HG03378 (cell line): Measurements from ENCODE around the gene REC8.
"Not testable (repeated sequence)": the region's sequence is repeated elsewhere in the genome, so short reads cannot be mapped to it uniquely, and the experiment has no call there.

ENCODE experiments used
- ATAC-seq: cut with Tn5 transposase; IDR thresholded peaks from one replicate; pipeline ENCODE4 v1.9.1; 2021; ENCODE audit warnings: mild to moderate bottlenecking, moderate library complexity; ENCODE audit not compliant: unreplicated experiment

The REC8 gene

DNA sequence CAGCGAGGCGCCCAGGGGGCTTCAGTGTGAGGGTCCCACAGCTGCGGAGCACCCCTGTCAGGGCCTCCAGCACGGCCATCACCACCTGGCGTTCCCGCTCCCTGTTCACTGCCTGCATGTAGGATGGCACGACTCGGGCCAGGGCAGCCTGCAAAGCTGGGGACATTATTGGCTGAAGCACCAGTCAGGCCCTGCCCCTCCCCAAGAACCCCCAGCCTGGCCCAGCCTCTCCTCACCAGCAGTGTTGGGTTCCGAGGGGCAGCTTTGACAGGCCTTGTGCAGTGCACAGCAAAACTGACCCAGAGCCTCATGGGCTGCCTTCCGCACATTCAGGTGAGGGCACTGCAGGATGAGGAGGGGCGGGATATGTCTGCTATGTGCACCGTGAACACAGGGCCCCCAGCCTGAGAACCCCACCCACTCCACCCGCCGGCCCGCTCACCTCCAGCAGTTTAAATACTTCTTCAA lies 11.2 kb downstream of the REC8 start:
- ATAC-seq = no peak

DNA sequence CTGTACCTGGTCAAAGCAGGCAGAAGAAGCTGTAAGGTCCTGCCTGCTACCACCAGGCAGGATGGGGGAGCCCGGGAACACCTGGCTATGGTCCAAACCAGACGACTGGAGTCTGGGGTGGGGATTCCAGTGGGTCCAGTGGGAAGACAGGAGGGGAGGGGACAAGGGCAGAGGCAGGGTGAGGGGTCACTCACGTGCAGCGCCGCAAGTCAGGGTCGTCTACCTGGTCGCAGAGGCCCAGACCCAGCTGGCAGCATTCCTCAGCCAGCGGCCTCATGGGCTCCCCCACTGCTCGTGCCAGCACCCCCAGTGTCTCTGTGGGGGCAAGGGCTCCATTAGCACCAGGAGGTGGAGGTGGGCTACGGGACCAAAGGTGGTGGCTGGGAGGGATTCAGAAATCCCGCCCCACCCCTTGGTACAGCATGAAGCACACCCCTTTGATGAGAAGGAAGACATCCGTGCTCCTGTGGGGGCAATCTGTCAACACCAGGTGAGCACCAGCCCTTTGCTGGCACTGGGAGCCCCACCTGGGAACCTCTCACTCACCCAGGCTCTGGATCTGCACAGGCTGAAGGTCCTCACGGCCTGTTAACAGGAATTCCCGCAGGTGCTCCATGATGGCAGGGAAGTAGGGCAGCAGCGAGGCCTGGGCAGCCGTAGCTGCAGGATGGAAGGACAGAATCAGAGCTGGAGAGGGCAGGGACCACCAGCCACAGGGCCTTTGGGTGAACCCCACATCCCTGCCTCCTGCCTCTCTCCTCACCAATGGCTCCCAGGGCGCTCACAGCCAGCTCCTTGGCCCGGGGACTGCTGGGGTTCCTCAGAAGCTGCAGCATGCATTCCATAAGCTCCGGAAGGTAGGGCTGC lies 12.5 kb downstream of the REC8 start:
- no peak for ATAC-seq

DNA sequence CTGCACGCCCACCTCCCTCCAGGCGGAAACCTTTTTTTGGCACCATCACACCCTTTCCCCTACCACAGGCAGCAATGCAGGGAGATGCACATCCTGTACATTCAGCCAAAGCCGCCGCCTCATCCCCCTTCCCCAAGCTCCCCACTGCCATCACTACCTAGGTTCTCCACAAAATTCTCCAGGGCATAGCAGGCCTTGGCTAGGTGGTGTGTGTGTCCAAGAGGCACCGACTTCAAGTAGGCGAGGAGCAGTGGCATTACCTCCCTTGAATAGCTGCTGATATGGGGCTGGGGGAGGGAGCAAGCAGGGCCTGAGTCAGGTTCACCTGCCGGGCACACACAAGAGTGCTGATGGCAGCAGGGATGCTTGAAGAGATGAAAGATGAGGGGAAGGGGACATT lies 13.1 kb downstream of the REC8 start:
- no peak for ATAC-seq

DNA sequence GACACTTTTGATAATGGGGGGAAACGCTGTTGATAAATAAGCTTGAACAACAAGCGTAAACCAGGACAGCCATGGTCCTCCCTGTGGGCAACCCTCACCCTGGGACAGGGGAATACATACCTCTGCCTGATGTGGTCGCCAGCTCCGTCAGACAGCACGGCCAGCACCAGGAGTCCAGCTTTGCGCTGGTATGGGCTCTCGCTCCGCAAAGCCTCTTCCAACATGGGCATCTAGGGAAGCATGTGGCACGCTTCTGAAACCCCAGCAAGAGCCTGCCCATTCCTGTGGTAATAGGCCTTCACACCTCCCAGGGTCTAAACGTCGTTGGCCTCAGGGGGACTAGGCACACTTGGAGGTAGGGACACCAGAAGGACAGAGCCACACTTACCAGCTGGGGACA lies 13.9 kb downstream of the REC8 start:
- no peak for ATAC-seq

DNA sequence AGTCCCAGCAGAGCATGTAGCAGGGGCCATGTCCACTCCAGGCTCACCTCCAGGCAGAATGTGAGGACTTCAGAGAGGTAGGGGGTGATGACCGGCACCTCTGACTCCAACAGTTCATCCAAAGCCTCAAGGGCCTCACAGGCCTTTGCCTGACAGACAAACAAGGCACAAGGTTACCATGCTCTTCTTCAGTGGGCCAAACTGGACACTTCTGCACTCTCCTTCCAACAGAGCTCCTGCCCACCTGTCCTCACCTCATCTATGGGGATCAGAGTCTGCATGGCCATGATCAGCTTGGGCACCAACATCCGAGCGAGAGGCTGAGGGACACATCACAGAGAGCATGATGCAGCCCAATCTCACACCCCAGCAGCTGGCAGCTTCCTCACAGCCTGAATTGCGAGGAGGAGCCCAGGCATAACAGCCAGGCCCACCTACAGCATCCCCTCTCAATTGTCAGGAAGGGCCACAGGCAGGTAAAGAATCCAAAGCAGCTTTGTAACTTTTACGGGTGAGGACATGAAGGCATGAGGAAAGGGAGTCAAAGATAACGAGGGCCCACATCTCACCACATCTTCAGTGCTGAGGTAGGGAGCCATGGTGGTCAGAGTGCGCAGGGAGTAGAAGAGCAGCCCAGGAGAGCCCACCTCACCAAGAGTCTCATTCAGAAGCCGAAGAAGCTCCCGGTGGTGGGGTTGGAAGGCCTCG lies 15.1 kb downstream of the REC8 start:
- no peak for ATAC-seq

DNA sequence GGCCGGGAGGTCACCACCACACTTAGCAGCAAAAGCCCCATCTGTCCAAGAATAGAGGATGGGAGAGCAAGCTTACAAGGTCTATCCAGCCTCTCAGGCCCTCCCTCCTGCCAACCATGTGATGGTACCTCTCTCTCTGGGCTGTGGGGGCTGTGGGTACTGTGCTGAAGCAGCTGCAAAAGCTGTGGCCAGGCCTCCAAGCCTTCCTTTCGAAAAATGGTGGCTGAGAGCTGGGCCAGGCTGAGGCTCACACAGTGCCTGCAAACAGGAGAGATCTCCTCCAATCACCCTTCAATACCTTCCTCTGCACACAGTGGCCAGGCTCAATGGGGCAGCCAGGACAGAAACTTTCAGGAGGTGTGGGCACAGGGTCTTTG lies 15.6 kb downstream of the REC8 start:
- no peak for ATAC-seq

DNA sequence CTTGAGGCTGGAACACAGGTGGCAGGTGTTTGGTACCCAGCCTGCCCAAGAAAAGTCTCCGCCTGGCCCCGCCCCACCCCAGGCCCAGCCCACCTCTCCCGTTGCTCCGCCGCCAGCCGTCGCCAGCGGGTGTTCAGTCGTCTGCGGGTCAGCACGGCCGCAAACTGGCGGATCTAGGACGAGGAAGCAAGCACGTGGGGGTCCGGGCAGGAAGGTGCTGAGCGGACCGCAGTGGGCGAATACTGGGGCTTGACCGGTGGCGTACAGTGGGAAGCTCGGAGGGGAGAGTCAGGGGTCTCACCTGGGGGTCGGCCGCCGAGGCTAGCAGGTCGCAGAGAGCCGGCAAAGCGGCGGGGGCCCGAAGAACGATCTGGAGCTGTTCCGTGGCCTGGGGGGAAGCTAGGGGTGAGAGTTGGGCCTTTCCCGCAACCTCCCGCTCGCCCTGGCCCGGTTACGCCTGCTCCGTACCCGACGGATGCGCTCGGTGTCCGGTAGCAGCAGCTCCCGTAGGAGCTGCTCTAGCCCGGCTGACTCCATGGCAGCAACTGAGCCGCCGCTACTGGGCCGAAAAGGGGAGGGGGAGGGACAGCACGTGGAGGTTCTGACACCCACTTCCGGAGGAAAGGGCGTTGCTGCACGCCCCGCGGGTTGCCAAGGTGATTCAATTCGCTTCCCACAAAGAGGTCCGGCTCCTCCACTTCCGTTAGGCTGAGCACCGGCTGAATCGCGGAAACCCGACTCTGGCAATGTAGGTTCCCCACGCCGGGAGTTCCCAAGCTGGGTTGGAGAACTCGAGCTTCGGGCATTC lies 16.6 kb downstream of the REC8 start, which contains the start of gene IPO4:
Gene IPO4 (minus strand): TSS at position 566 of the 808 bp plus-strand sequence. CDS start 29 bp downstream, at position 537.
- peak; percentile 82 for ATAC-seq

DNA sequence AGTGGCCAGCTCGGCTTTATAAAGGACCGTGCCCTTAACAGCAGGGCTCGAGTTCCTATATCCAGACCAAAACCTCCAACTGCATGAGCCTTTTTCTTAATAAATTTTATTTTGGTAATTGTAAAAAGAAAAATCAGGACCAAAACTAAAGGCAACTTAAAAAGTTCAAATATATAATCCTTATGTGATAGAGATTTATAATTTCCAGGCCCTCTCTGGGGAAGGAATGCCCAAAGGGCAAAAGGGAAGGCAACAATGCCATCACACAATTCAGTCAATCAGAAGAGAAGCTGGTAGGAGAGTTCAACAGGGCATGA lies 17.1 kb downstream of the REC8 start:
- no peak for ATAC-seq

DNA sequence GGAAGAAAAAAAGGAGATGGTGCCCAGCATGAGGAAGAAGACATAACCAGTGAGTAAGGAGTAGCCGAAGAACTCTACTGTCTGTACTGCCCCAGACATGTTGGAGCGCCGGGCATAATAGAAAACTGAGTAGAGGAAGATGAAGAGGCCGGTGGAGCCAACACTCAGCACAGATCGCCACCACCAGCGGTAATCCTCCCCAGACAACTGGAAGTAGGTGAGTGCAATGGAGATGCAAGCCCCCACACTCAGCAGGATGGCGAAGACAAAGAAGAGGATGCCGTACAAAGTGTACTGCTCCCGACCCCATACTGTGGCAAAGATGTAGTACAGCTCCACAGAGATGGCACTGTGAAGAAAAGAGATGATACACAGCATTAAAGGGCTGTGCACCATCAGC lies 17.6 kb downstream of the REC8 start:
- ATAC-seq = no peak

DNA sequence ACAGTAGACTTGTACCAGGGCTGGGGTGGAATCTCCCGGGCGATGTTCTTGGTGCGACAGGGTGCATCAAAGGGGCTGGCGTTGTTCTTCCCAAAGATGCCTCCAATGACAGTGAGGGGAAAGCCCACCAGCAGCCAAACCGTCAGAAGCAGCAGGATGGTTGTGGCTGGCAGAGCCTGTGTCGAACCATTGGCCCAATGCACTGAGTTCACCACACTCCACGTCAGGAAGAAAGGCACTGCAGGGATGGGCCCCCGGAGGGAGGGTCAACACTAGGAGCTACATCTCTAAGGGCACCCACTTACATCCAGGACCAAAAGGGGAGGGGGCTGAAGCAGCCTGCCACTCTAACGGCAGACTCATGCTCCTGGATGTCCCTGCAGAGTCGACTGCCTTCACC lies 18.5 kb downstream of the REC8 start:
- ATAC-seq = no peak

DNA sequence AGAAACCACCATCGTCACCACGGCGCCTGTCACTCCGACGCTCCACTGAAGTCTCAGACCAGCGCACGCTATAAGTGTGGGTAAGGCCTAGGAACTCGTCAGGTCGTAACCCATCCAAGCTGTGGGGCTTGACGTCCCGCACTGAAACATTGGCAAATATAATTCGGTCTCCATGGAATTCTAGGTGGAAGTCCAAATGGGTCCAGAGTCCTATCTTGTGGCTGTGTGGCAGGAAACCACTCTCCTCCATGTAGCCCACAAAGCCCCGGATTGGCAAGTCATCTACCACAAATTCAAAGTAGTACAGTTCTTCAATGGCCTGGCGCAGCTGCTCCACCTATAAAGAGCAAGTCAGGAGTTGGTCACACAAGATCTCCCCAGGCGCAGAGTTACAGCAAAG lies 21.1 kb downstream of the REC8 start:
- ATAC-seq = no peak

DNA sequence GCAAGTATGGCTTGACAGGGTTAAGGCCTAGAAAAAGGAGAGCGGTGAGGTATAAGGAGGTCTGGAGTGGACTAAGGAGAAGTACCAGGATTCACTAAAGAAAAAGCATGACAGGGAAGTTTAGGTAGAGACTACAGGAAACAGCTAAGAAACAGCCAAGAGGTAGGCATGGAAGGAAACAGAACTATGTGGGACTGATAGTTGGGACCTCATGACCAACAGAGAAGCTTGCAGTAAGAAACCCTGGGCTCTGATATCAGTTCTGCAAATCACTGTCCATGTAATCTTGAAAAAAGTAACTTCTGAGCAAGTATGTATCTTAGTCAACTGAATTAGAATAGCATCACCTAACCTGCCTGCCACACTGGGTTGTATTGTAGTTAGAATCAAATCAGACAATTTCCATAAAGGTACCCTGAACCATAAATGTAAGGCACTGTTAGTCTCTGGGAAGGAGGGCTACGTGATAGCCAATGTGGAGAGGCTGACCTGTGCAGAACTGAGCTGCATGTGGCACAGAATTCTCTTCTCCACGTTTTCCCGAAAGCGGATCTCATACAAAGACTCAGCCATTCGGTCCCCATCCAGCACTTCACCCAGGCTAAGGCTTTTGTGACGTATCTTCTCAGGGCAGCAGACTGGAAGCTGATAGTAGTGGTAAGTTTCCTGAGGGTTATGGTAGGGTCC lies 22.4 kb downstream of the REC8 start:
- ATAC-seq = no peak

DNA sequence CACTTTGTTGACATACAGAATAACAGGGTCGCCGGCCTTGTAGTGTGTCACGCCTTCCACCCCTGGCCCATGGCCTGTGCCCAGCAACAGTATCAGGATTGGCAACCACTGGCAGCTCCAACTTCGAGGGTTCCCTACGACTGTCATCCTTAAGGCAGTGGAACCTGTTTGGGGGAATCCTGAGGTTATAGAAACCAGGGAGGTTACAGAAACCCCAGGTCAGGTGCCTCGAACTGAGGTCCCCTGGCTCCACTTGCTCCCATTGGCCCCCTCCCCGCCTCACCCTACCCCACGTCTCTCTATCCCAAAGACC lies 22.9 kb downstream of the REC8 start:
- ATAC-seq = no peak

DNA sequence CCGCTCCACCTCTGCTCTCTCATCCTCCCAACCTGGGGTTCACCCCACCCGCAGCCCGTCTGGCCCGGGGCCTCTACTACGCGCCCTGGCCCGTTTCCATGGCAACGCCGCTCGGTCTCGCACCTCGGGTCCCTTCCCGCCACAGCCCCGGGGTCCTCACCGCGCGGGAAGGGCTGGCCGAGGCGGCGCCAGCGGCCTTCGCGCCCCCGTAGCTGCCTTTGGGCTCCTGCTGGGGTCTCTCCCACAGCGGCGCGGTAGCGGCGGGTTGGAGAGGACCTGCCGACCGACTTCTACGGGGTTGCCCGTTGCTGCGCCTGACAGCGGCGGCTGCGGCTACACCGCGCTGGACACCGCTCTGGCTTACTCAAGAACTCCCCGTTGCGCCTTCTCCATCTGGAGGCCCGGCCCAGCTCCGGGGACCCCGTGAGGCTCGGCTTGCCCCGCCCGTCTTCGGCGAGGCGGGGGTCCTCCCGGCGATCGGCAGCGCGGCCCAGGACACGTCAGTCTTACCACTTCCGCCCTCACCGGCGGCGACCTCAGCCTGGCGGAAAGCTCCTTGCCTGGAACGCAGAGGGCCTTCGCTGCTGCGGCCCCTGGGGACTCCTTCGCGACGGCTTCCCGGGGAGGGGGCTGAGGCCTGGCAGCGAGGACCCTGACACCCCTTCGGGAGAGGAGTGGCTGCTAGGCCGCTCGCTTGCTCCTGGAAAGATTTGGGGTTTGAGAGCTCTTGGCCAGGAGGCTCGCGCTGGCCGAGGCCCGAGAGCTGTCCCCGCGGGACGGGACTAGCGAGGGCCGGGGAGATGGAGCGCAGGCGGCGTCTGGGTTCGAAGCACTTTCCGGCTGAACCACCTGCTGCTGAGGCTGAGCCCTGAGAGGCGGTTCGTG lies 23.5 kb downstream of the REC8 start, which contains the start of gene TM9SF1:
Gene TM9SF1 (minus strand): TSS at position 256 of the 885 bp plus-strand sequence. CDS start 422 bp downstream, outside the sequence.
- ATAC-seq = peak; percentile 80

DNA sequence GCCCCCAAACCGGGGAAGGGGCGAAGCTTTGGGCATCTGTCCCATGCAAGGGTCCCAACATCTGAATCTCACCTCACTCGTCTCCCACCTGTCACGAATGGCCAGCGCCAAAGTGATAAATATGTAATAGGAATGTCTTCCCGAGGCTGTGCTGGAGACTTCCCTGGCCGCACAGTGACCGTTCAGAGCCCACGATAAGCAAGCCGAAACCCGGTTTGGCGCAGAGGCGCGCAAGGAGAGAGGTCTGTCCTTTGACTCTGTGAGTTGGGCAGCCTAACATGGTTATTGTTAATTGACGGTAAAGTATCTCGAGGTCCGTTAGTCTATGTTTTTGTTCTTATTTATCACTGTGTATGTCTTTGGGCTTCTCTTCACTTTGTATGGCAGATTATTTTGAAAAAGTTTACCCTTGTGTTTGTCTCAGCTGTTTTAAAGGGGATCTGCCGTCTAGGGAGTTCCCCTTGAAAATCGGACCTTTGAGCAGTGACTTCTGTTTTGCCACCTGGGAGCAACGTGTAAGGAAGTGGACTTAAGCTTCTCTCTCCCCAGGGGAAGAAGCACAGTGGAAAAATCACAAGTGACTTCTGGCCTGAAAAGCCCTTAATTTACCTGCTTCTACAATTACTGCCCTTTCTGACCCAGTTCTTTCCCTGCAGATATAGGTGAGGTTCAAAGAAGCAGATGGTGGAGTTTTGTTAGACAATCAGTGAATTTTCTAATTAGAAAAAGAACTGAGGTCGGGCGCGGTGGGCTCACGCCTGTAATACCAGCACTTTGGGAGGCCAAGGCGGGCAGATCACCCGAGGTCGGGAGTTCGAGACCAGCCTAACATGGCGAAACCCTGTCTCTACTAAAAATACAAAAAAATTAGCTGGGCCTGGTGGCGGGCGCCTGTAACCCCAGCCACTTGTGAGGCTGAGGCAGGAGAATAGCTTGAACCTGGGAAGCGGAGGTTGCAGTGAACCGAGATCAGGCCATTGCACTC lies 24.5 kb downstream of the REC8 start:
- peak; percentile 20 for ATAC-seq

DNA sequence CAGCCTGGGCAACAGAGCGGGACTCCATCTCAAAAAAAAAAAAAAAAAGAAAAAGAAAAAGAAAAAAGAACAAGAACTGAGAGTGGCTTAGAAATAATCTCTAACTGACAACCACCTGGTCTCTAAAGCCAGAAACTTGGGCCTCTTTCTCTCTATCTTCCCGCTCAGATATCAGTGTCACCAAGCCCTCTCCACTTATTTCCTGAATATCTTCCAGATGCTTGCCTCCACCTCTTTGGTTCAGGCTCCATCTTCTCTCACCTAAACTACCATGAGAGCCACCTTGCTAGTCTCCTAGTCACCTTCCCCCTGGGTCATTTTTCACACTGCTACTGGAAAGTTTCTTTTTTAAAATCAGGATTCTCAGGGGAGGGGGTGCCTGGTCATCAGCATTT lies 25.2 kb downstream of the REC8 start:
- no peak for ATAC-seq

DNA sequence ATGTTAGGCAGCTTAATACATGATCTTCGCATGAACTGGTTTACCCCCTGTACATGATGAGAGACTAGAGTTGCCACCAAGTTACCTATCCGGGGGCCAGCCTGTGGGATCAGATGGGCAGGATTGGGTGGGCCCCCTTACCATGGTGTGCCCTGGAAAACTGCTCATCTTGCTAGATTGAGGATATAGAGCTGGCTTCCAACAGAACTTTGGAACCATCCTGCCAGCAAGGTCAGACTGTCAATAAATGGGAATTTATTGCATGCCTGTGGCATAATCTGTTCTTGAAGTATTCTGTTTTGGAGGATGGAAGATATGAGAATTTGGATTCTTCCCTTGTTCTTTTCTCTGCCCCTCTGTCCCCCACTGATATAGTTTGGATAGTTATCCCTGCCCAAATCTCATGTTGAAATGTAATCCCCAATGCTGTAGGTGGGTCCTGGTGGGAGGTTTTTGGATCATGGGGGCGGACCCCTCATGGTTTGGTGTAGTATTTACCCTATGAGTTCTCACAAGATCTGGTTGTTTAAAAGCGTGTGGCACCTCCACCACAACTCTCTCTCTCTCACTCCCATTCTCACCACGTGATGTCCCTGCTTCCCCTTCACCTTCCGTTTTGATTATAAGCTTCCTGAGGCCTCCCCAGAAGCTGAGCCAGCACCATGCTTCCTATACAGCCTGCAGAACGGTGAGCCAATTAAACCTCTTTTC lies 27.1 kb downstream of the REC8 start:
- ATAC-seq = no peak

DNA sequence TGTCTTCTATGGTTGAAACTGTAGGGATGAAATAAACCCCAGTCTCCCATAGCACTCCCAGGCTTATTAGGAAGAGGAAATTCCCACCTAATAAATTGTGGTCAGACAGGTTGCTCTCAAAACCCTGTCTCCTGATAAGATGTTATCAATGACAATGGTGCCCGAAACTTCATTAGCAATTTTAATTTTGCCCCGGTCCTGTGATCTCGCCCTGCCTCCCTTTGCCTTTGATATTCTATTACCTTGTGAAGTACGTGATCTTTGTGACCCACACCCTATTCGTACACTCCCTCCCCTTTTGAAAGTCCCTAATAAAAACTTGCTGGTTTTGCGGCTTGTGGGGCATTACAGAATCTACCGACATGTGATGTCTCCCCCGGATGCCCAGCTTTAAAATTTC lies 30.7 kb downstream of the REC8 start:
- ATAC-seq = not testable (repeated sequence)
